ENCODE data around the gene TMEM179.

TMEM179 gene

DNA sequence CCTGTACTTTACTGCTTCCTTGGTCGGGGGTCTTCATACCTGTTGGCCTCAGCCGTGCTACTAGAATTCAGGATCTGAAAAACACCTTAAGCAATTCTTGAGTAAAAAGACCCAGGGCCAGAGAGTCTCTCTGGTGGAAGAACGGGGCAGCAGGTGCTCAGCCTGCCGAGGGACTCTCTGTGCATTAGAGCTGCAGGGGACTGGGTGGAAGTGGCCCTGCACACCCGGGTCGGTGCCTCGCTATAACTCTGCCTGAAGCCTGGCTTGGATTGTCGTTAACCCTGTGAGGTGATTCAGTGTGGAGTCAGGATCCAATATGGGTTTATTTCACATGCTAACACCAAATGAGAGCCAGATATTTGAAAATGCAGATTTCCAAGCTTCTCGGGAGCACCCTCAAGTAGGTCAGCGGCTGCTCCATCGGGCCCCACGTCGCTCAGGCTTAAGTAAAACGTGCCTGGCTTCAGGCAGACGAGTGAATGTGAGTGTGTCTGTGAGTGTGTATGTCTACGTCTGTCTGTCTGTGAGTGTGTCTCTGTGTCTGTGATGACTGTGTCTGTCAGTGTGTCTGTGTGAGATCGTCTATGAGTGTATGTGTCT is 60.1 kb downstream of the TMEM179 start:
- no peak for DNase-seq (ENCODE audit: low spot score)

DNA sequence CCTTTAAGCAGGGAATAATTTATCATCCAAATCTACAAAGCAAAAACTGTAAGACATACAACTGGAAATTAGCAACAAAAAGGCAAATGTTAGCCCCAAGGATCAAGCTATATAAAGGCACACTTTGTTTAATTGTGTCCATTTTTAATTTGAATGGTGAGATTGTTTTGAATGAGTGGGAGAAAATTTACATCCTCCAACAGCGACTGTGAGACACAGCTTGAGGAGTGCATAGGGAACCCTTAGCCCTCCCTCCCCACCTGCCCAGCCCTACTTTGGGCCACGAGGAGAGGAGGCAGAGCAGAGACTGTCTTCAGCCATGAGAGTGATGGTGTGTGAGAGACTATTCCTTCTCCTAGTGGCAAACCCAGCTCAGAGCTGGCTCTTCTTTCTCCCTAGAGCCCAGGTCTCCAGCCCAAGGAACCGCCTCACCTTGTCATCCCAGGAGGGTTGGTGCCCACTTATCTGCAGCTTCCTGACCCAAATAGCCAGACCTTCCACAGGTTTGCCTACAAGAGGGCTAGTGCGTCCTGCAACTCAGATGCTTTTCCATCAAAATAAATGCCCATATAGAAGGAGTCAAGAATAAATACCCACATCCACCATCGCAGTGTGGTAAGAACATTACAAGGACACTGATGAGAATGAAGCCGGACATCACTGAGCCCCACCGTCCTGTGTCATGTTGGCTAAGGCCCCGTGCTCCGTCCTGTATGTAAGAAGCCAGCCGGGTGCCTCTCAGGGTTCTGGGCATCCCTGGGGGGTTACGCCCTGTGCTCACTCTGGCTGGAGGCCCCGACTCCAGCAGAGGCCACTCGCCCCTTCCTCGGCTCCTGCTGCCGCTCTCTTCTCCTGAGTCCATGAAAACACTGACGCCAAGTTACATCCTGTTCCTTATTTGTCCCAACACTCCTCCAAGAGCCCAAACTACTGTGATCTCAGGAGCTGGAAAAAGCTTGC is 61.4 kb downstream of the TMEM179 start:
- no peak for DNase-seq (ENCODE audit: low spot score)

DNA sequence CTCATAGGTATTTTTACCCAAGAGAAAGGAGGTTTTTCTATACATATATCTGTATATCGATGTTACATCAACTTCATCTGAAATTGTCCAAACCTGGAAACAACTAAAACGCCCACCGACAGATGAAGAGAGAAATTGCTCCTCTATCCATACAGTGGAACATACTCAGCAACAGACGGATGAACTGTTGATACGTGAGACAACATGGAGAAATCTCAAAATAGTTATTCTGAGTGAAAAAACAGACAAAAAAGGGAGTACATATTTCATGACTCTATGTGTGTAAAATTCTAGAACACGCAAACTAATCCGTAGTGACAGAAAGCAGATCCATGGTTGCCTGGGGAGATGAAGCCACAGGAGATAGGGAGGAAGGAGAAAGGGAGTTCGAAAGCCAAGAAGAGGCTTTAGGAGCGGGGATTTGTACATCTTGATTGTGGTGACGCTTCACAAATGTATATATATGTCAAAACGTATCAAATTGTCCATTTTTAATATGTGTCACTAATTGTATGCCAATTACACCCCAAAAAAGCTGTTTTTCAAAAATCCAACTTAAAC is 62.6 kb downstream of the TMEM179 start:
- no peak for DNase-seq (ENCODE audit: low spot score)
